Vagina (tissue), 2 donors: Measurements from ENCODE around the gene LPAR1. TPM values are rescaled to one million over a fixed set of nuclear protein-coding genes. Genes with fewer than 3 reads are reported as not detected.

Experiments
- DNase-seq, 2 donors: peaks; one replicate each; pipeline ENCODE4 v3.0.0-alpha.2; 2017; ENCODE audit errors: extremely low spot score in 2 of 2
- H3K27ac ChIP-seq: fragments of 200-600 bp; sonication (generic); one replicate; pipeline ENCODE4 v1.5.1; 2019
- H3K27me3 ChIP-seq: fragments of 200-600 bp; sonication (generic); one replicate; pipeline ENCODE4 v1.5.1; 2019
- H3K36me3 ChIP-seq, 2 donors: fragments of 200-600 bp; sonication (generic); one replicate each; pipeline ENCODE4 v1.5.1; 2017 to 2019
- H3K4me1 ChIP-seq: fragments of 200-600 bp; sonication (generic); one replicate; pipeline ENCODE4 v1.5.1; 2019
- H3K4me3 ChIP-seq, 2 donors: fragments of 200-600 bp; sonication (generic); 1 replicate in 1 of 2; 2 replicates in 1 of 2; pipeline ENCODE4 v1.5.1; 2016 to 2019
- H3K9me3 ChIP-seq: fragments of 200-600 bp; sonication (generic); one replicate; pipeline ENCODE4 v1.5.1; 2019
- CTCF ChIP-seq, 3 experiments: fragments of 450-650 bp in 2 of 3; fragments of 200-600 bp in 1 of 3; sonication (generic) in 1 of 3; IDR thresholded peaks; one replicate each; pipeline ENCODE4 v1.5.1; 2017 to 2019; ENCODE audit warnings: antibody characterized with exemption in 3 of 3, mild to moderate bottlenecking in 2 of 3, moderate library complexity in 2 of 3
- POLR2A ChIP-seq, 2 donors: fragments of 450-650 bp; IDR thresholded peaks; one replicate each; pipeline ENCODE4 v1.6.1; 2017; ENCODE audit warnings: antibody characterized with exemption in 2 of 2, mild to moderate bottlenecking in 2 of 2, moderate library complexity in 2 of 2
- POLR2AphosphoS5 ChIP-seq, 2 donors: sonication (generic); formaldehyde crosslinking; IDR thresholded peaks; one replicate each; pipeline ENCODE4 v1.9.0; 2017; ENCODE audit warnings: antibody characterized with exemption in 2 of 2, mild to moderate bottlenecking in 2 of 2, low read depth in 1 of 2; ENCODE audit not compliant: insufficient read depth in 1 of 2
- intact Hi-C: fragments of 100-400 bp; cut with DNase I; formaldehyde crosslinking; loops from one replicate; pipeline ENCODE4 v1.15.1; 2023
- total RNA-seq: library from RNA; depleted of rRNA; stranded (reverse); fragments of >200 nt; gene quantifications from one replicate; pipeline ENCODE4 v1.2.3, GENCODE V29; 2016

The LPAR1 gene
- total RNA-seq, 1 donor from 2014 or later: 83.0 TPM

GRCh38 chr9:111027798-111028197 lies 10.5 kb downstream of the LPAR1 start:
- TF ChIP-seq CTCF (IDR thresholded peaks at IDR 0.05): no peak
- TF ChIP-seq POLR2A (IDR thresholded peaks at IDR 0.05): no peak
- no peak for TF ChIP-seq POLR2AphosphoS5 (IDR thresholded peaks at IDR 0.05; ENCODE audit: insufficient read depth in 1 of 2, low read depth in 1 of 2)
- intact Hi-C loops: no loop called here

GRCh38 chr9:111023128-111023527 lies 15.1 kb downstream of the LPAR1 start:
- intact Hi-C loops: no loop called here
- Histone ChIP-seq H3K36me3 (no peaks in the 10 kb centered on the region), H3K4me3 (no peak overlapping the region), H3K27me3 (no peaks in the 10 kb centered on the region), H3K27ac (no peak overlapping the region), H3K4me1 (peaks cover 13% of the 10 kb centered on the region), H3K9me3 (no peaks in the 10 kb centered on the region)
- no peak for DNase-seq
- TF ChIP-seq POLR2AphosphoS5 (IDR thresholded peaks at IDR 0.05; ENCODE audit: insufficient read depth in 1 of 2, low read depth in 1 of 2) (no peak), CTCF (IDR thresholded peaks at IDR 0.05) (no peak), POLR2A (IDR thresholded peaks at IDR 0.05) (no peak)

More at GRCh38 chr9:111027798-111028197, 10.5 kb downstream of the LPAR1 start:
- no peaks in the 10 kb centered on the region for H3K9me3 ChIP-seq
- no peak overlapping the region for H3K27ac ChIP-seq
- no peaks in the 10 kb centered on the region for H3K27me3 ChIP-seq
- H3K4me3 ChIP-seq: no peak overlapping the region
- H3K4me1 ChIP-seq: peaks cover 8% of the 10 kb centered on the region
- H3K36me3 ChIP-seq: no peaks in the 10 kb centered on the region
- no peak for DNase-seq

DNA sequence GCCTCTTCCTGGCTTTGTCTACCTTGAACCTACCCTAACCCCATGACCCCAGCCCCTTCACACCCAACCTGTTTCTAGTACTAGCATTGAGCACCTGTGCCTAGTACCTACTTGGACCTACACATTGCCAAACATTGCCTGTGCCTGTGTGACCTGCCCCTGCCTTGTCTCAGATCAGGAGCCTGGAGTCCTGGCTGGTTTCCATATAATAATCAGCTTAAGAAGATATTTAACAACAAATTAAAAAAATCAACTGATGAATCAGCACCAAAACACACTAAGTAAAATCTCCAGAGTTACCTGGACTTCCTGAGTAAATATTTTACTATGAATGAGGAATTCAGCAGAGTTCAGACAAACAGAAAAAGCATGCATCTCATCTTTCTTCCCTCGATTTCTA lies 17.7 kb downstream of the LPAR1 start:
- DNase-seq: no peak
- no peak overlapping the region for H3K27ac ChIP-seq
- no peaks in the 10 kb centered on the region for H3K27me3 ChIP-seq
- TF ChIP-seq POLR2A (IDR thresholded peaks at IDR 0.05): no peak
- H3K4me1 ChIP-seq: peaks cover 27% of the 10 kb centered on the region
- no peaks in the 10 kb centered on the region for H3K36me3 ChIP-seq
- H3K4me3 ChIP-seq: no peak overlapping the region
- H3K9me3 ChIP-seq: no peaks in the 10 kb centered on the region
- intact Hi-C loops: no loop called here

- Histone ChIP-seq H3K4me3 (no peak overlapping the region), H3K27ac (no peak overlapping the region), H3K9me3 (no peaks in the 10 kb centered on the region), H3K27me3 (no peaks in the 10 kb centered on the region), H3K4me1 (peaks cover 33% of the 10 kb centered on the region), H3K36me3 (no peaks in the 10 kb centered on the region)
- DNase-seq: no peak
- TF ChIP-seq CTCF (IDR thresholded peaks at IDR 0.05): no peak
- TF ChIP-seq POLR2A (IDR thresholded peaks at IDR 0.05): no peak
- no peak for TF ChIP-seq POLR2AphosphoS5 (IDR thresholded peaks at IDR 0.05; ENCODE audit: insufficient read depth in 1 of 2, low read depth in 1 of 2)
- intact Hi-C loops: no loop called here
These were observed 21.7 kb downstream of the LPAR1 start for GRCh38 chr9:111016426-111017045.

DNA sequence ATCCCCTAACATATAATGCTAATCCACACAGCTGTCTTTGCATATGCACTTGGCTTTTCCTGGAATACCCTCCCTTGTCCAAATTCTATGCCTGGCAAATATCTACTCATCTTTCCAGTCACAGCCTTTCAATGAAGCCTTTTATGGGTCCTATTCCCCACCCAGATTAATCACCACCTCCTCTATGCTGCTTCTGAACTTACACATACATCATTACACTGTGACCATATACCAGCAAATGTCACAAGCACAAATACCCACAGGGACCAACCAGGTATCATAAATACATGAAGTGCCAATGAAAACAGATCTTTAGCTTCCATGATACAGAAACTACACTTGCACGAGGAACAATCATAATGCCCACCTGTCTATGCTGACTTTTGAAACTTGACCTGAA lies 22.3 kb downstream of the LPAR1 start:
- Histone ChIP-seq H3K27me3 (no peaks in the 10 kb centered on the region), H3K27ac (no peak overlapping the region), H3K36me3 (no peaks in the 10 kb centered on the region), H3K4me3 (no peak overlapping the region), H3K4me1 (peaks cover 33% of the 10 kb centered on the region), H3K9me3 (no peaks in the 10 kb centered on the region)
- no peak for DNase-seq
- no peak for TF ChIP-seq CTCF (IDR thresholded peaks at IDR 0.05)
- TF ChIP-seq POLR2AphosphoS5 (IDR thresholded peaks at IDR 0.05; ENCODE audit: insufficient read depth in 1 of 2, low read depth in 1 of 2): no peak
- TF ChIP-seq POLR2A (IDR thresholded peaks at IDR 0.05): no peak
- intact Hi-C loops: no loop called here
